GM21526 (cell line): ENCODE data around the gene CAPN13.

Experiments
- ATAC-seq: cut with Tn5 transposase; IDR thresholded peaks from one replicate; pipeline ENCODE4 v1.9.1; 2021; ENCODE audit warnings: moderate library complexity; ENCODE audit not compliant: unreplicated experiment, low FRiP score

Gene CAPN13, protein sequence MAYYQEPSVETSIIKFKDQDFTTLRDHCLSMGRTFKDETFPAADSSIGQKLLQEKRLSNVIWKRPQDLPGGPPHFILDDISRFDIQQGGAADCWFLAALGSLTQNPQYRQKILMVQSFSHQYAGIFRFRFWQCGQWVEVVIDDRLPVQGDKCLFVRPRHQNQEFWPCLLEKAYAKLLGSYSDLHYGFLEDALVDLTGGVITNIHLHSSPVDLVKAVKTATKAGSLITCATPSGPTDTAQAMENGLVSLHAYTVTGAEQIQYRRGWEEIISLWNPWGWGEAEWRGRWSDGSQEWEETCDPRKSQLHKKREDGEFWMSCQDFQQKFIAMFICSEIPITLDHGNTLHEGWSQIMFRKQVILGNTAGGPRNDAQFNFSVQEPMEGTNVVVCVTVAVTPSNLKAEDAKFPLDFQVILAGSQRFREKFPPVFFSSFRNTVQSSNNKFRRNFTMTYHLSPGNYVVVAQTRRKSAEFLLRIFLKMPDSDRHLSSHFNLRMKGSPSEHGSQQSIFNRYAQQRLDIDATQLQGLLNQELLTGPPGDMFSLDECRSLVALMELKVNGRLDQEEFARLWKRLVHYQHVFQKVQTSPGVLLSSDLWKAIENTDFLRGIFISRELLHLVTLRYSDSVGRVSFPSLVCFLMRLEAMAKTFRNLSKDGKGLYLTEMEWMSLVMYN

DNA sequence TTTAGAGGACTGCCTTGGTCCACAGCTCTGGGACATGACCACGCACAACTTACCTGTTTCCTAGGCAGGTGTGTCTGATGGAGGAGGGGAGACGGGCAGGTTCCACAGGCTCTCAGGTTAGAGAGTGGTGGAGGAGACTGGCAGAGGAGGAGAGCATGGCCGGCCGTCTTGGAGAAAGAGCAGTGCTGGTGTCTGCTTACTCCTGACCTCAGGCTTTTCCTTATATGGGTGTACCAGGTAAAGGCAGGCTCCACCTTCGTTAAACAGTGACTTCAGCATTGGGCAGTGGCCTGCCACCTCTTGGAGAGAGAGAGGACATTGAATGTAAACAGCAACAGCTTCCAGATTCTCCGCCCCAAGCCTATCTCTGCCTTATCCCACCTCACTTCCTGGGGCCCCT lies at the start of gene CAPN13:
TSS of gene CAPN13 (minus strand) at position 198 of the 400 bp plus-strand sequence. CDS start 20,121 bp downstream, outside the sequence.
- ATAC-seq, result no peak

DNA sequence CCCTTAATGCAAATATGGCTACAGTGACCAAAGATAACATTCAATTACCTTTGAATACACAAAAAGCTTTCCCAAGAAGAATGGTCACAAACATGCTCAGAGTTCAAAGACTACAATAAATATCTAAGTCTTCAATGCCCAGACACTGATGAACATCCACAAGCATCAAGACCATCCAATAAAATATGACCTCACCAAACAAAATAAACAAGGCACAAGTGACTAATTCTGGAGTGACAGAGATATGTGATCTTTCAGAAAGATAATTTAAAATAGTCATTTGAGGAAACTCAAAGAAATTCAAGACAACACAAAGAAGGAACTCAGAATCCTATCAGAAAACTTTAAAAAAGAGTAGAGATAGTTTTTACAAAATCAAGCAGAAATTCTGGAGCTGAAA lies 40.6 kb upstream of the CAPN13 start:
- no peak for ATAC-seq

DNA sequence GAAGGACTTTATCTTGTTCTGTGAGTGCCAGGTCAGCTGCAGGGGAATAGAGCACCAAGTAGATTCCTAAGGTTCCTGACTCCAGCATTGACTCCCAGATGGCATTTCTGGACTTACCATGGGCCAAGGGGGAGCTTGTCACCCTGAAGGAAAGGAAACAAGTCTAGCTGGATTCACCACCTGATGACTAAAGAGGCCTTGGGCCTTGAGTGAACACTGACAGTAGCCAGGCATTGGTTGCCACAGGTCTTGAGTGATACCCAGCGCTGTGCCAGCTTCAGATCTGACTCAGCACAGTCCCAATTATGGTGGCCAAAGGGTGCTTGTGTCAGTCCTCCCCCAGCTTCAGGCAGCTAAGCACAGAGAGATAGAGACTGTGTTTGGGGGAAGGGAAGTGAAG lies 40.1 kb upstream of the CAPN13 start:
- ATAC-seq, result no peak

DNA sequence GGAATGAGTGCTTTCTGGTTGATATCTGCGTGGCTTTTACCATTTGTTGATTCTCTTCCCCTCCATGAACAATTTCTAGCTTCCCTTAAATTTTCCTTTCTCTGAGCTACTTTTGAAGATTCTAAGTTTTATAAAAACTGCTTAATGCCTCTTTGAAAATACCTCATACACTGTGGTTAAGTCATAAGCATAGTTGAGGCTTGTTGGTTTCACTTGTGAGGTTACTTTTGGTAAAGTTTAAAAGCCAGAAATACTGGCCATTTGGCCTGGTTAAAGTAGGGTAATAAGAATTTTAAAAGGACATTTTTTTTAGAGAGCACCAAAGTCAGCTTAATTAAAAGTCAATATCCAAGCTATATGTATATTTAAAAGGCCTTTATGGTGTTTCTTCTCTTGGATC lies 21.3 kb upstream of the CAPN13 start:
- ATAC-seq, result no peak

DNA sequence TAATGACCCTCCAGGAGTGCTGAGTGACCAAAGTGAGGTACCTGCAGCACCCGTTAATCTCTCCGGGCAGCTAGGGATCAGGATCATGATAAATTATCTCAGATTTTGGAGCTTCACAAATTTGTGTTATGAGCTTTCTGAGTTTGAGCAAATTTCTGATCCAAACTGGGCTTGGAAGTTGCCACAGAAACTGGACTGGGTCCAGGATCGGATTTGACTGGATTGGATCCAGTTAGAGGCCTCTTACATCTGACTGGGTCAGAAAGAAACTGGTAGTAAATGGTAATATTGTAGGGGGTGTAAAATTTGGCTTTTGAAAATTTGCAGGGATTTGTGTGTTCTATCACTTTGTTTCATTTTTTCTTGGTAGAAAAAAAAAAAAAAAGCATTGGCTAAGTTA lies 19.7 kb upstream of the CAPN13 start:
- ATAC-seq, result no peak

DNA sequence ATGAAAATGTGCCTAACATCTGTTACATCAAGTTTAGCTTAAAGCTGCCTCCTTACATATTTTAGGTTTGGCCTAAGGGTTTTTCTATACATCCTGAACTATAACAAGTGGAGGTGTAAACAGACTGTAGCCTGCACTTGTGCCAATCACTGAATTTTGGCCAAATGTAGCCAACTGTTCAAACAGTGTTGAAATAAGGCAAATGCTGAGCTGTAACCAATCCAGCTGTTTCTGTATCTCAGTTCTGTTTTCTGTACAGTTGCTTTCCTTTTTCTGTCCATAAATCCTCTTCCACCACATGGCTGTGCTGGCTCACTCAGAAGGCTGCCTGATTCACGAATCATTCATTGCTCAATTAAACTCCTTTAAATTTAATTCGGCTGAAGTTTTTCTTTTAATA lies 19.2 kb upstream of the CAPN13 start:
- ATAC-seq, result no peak

DNA sequence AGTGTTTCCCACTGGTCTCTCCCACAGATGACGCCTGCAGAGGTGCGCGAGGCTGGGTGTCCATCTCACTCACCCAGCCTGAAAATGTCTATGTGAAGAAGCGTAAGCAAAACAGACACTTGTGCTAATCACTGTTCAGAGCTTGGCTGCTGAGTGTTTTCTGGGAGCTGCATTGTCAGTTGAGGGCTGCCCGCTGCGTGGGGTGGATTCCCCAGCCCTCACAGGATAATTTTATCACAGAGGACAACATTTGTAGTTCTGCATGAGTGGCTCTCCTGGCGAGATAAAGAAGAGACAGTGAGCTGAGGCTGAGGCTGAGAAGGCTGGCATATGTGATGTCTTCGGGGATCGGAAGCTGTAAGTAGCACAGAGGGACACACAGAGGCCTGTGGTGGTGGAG lies 16.2 kb upstream of the CAPN13 start:
- ATAC-seq, result no peak

DNA sequence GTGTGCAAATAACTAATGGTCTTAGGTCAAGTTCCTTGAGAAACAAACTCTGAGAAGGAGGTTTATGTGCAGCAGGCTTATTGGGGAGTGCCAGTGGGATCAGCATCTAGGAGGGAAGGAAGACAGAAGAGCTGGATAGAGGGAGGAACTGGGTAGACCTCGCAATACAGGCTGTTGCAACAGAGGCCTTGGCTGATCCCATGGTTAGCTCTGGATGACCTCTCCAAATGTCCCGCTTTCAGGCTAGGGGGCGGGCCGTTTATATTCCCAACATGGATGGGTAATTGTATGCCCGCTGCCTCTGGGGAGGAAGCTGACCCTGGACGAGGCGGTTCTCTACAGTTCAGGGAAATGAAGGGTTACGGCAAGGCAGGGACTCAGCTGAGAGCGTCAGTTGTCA lies 14.7 kb upstream of the CAPN13 start:
- no peak for ATAC-seq

DNA sequence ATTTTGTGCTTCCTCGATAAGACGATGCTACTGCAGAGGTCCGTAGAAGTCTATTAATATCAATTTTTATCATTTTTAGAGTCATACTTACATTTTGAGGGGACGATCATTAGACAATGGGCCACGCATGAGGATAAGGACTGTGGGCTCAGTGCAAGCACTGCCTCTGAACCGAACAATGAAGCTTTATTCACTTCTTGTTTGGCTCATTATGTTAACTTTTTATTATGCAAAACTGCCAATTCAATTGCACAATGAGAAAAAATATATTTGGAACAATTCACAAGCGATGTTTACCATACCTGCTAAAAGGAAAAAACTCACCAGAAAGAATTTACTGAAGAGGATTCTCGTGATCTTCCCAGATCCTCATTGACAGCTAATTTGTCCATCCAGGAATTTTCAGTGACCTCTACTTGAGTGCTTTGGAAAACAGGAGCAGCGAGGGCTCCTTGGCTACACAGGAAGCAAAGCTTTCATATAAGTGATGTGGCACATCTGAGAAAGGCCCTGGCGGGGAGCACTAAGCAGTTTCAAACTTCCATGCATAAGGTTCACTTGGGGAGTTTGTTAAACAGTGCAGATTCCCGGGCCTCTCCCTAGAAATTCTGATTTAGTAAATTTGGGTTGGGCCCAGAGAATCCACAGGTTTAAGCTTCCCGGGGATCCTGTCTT lies 13.3 kb upstream of the CAPN13 start:
- no peak for ATAC-seq

DNA sequence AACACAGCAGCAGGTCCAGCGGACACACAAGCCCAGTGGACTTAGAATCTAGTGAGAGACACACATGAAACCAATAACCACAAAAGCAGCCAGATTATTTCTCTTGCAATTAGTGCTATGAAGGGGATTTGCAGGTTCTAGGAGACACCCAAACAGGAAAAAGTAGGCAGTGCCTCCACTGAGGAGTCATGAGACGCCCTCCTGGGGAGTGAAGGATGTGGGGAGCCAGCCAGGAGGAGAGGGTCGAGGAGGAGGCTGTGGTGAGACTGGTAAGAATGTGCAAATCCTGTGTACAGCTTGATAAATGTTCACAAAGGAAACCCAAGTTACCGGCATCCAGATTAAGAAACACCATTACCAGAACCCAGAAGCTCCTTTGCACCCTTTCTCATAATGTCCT lies 2.7 kb upstream of the CAPN13 start:
- no peak for ATAC-seq

DNA sequence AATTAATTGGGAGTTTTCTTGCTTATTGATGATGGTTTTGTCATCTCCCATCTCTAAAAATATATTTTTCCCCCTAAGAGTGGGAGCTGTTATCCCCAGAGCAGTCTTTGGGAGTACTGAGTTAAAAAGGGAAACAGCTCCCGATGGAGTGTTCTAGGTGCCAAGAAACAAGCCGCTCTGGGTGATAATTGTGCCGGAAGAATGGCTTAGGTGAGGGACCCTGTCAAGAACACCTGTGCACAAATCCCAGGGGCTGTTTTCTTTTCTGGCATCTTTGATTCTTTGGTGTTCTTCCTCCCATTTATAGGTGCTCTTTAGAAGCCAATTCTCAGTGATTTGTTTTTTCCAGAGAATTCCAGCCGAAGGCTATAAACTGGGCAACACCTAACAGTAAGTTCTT lies 1.4 kb upstream of the CAPN13 start:
- ATAC-seq, result no peak

DNA sequence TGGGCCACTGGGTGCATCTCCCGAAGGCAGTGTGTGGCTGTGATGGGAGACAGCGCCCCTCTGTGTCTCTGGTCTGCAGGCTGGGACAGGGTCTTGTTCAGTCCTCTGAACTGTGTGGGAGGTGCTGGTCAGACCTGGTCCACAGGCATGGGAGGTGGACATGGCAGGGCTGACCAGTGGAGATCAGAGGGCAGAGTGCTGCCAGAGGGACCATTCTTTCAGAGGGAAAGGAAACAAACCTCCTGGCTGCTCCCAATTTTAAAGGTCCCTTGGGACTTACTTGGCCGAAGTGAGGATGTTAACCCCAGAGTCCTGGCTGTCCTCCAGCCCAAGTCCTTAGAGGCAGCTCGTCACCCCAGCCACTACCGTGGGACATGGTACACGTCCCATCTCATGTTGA lies 4.0 kb downstream of the CAPN13 start:
- ATAC-seq, result no peak

DNA sequence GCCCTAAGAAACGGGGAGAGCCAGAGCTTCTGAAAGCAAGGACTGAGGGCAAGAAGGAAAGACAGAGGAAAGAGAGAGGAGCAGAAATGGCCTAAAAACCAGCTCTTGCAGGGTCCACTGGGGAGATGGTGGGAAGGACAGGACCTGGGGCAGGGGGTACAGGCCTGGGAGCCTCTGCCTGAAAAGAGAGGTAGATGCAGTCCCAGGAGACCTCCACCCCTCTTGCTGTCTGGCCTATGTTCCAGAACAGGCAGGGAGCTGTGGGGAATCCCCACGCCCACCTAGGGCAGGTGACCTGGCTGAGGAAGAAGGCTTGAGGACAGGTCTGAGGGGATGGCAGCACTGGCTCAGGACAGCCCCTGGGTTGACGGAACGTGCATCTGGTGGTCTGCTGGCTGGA lies 4.6 kb downstream of the CAPN13 start:
- ATAC-seq, result no peak

DNA sequence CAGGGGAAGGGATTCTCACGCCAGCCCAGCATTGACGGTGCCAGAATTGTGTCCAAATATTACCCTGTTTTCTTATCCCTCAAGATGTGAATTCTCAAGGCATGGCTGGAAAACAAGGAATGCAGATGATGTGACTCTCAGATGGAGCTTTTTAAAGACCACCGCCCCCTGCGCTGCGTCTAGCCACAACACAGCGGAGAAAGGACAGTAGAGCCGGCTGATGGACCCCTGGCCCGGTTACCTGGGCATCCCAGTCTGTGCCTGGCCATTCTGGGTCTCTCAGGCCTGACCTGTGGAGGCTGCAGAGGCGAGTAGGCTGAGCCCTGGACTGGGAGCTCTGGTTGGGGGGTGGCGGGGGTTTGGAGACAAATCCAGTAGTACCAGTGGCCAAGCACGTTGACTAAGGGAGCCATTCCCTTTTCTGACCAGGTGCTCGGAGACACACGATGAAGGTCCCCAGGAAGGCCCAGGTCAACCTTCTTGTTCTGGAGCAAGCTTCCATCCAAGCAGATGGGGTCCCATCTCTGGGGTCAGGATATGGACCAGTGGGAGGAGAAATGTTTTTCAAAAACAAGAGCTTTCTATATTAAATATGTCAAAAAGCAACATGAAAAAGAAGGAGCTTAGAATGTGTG lies 5.3 kb downstream of the CAPN13 start:
- ATAC-seq, result no peak

DNA sequence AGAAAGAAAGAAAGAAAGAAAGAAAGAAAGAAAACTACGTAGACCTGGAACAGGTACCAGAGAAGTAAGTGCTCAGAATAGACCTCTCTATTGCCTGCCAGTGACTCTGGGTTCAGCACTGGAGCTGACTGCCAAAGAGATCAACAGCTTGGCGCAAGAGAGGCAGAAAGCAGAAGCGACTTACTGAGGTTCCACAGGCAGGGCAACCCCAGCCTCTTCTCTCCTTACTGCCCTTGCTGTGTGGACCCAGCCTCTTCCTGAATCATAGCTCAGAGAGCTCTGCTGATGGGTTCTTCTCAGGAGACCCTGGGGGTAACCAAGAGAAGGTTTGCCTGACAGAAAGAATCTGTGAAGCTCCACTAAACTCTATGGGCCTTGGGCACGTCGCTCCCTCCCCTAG lies 7.1 kb downstream of the CAPN13 start:
- no peak for ATAC-seq

DNA sequence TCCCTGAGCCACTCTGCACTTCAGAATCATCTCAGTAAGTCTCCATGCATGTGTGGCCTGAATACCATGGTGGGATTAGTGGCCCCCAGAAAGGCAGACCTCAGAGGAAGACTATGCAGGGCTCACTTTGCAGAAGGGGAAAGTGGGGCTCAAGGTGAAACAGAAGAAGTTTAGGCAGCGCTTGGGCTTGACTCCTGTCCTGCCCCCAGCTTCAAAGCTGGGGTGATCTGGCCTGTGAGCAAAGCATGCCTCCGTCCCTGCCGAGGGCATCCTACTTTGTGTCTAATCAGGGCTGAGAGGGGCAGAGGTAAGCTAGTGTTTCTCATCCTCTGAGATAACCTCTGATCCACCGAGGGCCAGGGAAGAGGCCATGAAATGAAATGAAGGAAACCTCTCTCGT lies 7.9 kb downstream of the CAPN13 start:
- no peak for ATAC-seq

DNA sequence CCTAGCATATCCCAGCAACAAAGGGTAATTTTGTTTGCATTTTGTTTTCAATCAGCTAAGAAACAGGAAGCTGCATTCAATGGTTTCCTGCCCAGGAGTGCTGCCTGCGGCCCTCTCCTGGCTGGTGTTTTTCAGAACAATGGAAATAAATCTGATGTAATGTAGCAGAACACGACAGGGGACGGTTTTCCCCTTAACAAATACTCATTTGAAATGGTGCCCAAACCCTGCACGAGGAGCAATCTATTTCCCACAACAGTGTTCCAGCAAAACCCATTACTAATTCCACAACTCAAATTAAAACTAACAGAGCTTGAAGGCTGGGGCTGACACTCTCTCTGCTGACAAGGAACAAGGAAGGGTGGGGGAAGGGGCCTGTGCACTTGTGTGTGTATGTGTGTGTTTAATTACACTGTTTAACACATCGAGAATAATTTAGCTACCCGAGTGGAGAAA lies 8.7 kb downstream of the CAPN13 start:
- ATAC-seq, result no peak

DNA sequence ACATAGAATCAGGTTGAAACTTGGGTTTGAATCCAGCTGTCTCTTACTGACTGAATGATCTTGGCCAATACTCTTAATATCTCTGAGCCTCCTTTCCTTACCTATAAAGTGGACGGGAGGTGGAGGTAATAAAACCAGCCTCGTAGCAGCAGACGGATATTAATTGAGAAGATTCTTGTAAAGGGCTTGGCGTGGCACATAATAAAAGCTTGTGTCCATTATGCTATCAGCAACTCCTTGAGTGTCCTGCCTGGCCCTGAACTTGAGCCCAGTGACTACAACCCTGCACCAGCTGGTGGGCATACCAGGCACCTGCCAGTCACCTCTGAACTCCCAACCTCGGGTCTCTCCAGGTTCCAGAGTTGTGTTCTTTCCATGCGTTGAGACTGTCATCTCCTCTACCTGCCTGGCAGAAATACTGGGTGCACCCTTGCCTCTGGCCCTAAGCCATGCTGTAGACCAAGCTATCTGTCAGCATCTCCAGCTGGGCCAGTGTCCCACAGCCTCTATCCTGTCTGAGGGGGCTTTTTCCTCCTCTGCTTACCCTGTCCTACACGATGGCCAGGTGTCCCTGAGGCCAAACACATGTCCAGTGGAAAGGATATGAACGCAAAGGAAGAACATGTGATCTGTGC lies 9.7 kb downstream of the CAPN13 start:
- no peak for ATAC-seq

DNA sequence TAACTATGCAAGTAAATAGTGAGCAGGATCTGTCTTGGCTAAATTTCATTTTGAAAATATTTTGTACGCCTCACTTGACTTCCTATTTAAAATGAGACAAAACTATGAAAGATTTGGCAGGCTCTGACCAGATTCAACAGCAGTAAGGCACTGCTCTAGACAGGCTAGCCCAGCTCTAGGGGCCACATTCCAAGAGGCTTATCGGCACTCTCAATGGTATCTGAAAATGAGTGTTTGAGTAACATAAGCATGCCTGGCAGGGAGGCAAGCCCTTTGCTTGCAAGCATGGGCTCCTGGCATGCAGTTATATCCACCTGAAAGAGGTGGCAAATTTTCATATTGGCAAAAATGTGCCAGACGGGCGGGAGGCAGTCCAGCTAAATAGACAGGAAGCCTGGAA lies 10.5 kb downstream of the CAPN13 start:
- ATAC-seq, result no peak

DNA sequence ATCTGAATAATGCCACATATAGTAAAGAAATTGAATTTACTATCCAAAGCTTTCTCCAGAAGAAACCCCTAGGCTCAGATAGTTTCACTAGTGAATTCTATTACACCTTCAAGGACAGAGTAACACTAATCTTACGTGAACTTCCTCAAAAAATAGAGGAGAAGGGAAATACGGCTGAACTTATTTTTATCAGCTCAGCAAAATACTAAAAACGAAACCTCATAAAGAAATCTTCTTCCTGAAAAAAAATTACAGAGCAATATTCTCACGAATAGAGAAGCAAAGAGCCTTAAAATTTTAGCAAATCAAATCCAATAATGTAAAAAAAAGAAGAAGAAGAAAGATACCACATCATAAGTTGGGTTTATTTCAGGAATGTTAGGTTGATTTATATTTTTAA lies 14.7 kb downstream of the CAPN13 start:
- no peak for ATAC-seq

DNA sequence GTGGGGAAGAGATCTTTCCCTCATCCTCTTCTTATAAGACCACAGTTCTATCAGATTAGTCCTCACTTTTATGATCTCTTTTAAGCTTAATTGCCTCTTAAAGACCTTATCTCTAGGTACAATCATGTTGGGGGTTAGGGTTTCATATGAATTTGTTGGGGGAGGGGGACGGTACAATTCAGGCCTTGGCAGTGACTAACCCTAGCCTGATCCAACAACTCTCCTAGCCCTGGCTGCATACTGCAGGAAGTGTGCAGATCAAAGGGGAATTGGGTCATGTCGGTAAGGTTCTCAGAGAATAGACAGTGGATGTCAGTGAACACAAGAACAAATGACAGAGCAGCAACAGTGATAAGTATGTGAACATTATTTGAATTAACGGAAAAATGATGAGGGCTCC lies 16.4 kb downstream of the CAPN13 start:
- ATAC-seq, result no peak
